HL-60/S4 treated with retinoic acid at 250 ng/mL for 4 days and 3 days (cell line): ENCODE results near the gene VDR.

Experiments
- in situ Hi-C: fragments of 300-500 bp; cut with MboI; formaldehyde crosslinking; loops from 2 replicates; pipeline ENCODE4 v1.7.0; 2022; ENCODE audit warnings: low sequenced_read_pairs

Gene VDR

DNA sequence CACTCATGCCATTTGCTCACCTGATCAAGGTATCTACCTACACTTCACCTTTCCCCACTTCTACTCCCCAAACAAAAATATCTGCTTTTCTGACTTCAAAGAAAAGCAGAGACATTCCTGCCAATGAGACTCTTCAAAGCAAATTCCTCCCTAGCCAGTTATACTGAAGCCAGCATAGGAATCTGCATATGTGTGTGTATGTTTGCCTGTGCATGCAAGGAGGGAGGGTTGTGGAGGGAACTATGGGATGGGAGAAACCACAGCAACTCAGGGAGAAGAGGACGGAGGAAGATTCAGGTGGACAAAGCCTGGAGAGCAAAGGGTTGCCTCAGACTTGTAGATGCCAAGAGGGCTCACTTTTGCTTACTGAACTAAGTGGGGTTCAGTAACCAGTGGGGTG, 26.4 kb upstream of the VDR start:
- in situ Hi-C loops, result no loop called here

GRCh38 chr12:47930634-47931033, 25.8 kb upstream of the VDR start:
- in situ Hi-C loops, result no loop called here

DNA sequence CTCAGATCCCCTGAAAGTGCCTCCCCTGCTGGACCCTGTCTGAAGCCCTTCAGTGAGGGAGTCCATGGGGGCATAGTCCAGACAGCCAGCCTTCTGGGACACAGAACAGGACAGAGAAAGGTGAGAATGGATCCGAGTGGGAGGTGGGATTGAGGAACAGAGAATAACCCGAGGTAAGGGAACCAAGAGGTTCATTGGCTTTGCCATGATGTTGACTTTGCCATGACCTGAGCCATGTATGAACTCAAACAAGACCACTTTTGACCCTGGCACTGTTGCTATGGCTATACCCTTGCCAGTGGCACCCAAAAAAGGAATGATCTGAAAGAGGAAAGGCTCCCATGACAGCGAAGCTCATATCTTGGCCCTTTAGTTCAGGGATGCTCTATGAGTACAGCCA, 22.6 kb upstream of the VDR start:
- in situ Hi-C loops, result no loop called here

- in situ Hi-C loops, result no loop called here
These were observed 17.1 kb upstream of the VDR start for GRCh38 chr12:47921907-47922306.

DNA sequence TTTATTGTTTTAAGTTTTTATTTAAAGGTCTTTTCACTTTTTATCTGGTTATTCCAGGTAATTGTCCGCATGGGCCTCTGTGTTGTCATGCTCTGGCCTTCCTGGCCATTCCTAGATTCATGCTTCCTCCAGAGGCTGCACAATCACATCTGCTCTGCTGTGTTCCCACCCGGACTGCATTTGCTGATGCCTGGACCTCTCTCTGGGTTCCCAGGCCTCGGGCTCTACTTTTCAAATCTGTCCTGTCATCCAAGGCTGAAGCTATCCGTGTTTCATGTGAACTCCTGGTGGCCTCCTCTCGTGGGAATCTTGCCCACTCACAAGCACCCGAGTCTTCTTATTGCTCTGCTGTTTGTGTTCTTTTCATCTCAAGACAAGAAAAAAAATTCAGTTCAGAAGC, 16.1 kb upstream of the VDR start:
- in situ Hi-C loops, result no loop called here

GRCh38 chr12:47913081-47913480, 8.3 kb upstream of the VDR start:
- in situ Hi-C loops, result no loop called here

GRCh38 chr12:47912556-47912955, 7.8 kb upstream of the VDR start:
- in situ Hi-C loops, result no loop called here

DNA sequence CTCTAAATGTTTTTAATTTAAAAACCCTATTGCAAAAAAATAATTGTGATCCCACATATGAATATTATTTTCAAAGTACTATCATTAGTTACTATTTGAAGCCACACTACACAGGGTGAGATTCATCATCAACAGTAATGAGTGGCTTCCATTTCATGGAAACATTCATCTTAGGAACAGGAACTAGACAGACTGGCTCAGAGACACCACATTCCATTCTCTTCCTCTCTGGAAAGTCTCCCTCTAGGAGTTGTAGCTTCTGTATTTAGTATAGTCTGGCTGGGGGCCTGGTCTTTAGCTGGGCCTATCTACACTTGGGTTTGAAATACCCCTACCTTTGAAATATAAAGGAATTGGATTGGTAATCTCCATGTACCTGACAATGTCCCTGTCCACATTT, 6.2 kb upstream of the VDR start:
- in situ Hi-C loops, result no loop called here

GRCh38 chr12:47910486-47910885, 5.7 kb upstream of the VDR start:
- in situ Hi-C loops, result no loop called here

- in situ Hi-C loops, result no loop called here
These were observed 5.2 kb upstream of the VDR start for GRCh38 chr12:47909839-47910465.

GRCh38 chr12:47908738-47909137, 3.9 kb upstream of the VDR start:
- in situ Hi-C loops, result no loop called here

DNA sequence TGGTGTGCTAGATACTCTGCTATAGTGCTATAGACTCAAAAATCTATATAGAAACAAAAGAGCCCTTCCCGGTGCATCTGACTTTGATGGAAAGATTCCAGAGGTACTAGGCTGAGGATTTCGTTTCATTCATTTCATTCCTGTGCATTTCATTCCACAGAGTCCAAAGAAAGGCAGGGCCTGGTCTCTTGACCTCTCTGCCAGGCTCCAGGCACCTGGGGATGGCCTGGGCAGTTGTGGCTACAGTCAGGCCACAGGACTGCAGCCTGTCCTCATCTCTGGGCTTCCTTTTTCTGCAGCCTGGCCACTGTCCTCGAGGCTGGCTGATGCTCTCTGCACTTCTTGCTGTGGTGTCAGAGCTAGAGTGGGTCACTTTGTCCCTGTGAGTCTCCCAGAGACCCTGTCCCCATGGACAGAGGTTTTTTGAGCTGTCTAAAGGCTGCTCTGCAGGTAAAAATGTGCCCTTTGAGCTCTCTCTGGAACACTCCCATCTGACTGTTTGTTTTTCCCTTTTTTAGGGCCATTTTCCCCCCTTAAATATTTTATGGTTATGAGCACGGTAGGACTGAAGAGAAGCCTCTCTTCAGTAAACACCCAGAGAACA, 3.2 kb upstream of the VDR start:
- in situ Hi-C loops, result no loop called here

GRCh38 chr12:47903927-47904712, 674 bp downstream of the VDR start:
- in situ Hi-C loops, result no loop called here

DNA sequence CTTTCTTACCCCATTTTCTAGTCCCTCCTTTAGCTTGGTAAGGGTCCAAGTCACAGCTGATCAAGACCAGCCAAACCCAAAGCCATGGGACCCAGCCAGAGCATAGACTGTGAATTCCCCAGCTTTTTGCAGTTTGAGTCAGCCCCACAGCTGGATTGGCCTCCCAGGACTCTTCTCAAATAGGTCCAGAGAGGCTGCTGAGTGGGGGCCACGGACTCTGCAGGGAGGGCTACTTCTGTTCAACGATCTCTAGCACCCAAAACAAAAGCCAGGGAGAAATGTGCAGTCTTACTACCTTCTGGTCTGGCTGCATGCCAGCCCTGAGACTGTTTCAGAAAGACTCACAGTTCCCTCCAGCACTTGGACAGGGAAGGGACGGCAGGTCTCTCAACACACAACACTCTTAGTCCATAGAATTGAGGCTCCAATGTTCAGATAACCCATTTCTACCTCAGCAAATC, 1.6 kb downstream of the VDR start:
- in situ Hi-C loops, result no loop called here

DNA sequence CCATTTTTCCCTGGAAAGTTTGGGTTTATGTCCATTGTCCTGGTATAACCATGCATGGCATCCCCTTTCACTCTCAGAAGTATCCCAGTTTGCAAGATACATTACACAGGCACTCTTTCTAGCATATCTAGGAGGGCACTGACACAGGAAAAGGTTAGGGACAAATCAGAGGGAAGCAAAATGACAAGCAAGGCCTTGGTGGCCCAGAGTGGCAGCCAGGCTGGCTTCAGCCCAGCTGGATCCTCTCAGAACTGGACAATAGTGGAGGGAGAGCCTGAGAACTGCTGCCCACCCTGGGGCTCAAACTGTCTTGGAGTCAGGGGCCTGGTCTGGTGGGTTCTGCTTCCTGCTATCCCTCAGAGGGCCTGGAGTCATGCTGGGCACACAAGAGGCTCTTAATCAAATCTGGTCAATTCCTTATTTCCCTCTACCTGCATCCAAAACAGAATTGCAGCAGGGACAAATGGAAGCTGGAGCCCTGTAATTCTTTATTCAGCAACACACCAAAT, 2.6 kb downstream of the VDR start:
- in situ Hi-C loops, result no loop called here

DNA sequence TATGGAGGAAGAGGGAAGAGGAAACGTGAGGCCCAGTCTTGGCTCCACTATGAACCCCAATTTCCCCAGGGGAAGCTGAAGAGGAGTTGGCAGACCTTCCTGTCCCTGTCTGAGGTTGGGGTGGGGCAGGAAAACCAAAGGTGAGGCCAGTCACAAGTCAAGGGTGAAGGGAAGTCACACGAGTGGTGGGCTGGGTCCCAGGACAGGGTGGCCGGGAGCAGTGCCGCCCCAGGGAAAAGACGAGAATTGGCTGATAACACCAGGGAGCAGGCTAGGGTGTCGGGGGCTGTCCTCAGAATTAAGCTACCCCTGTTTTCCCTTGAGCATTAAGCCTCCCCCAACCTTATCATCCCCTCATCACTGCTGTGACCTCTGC, 3.1 kb downstream of the VDR start:
- in situ Hi-C loops, result no loop called here

GRCh38 chr12:47901063-47901717, 3.6 kb downstream of the VDR start:
- in situ Hi-C loops, result no loop called here

GRCh38 chr12:47900131-47901062, 4.4 kb downstream of the VDR start:
- in situ Hi-C loops, result no loop called here

GRCh38 chr12:47899466-47899865, 5.3 kb downstream of the VDR start:
- in situ Hi-C loops, result no loop called here

GRCh38 chr12:47896633-47897032, 8.2 kb downstream of the VDR start:
- in situ Hi-C loops, result no loop called here
